OCI-LY7 (cell line): ENCODE data around the gene ZNF280D. TPM values are rescaled to one million over a fixed set of nuclear protein-coding genes. Genes with fewer than 3 reads are reported as not detected.

Experiments
- BruUV-seq: library from RNA; stranded (reverse); fragments of 400-500 nt; replicated peaks from 2 replicates; lab custom pipeline; 2021; lab: Mats Ljungman, UMichigan
- CTCF ChIA-PET: fragments of 300-600 bp; sonication (Branson Sonifier 250); formaldehyde crosslinking; loops from one replicate; lab custom pipeline; 2022; ENCODE audit warnings: antibody characterized with exemption; ENCODE audit not compliant: unreplicated experiment; lab: Charles Lee
- POLR2A ChIA-PET: fragments of 300-600 bp; sonication (Branson Sonifier 250); formaldehyde crosslinking; loops from one replicate; lab custom pipeline; 2022; ENCODE audit warnings: antibody characterized with exemption; lab: Charles Lee
- DNase-seq: peaks from one replicate; pipeline ENCODE4 v3.0.0-alpha.2; 2015; ENCODE audit warnings: low spot score
- H2AFZ ChIP-seq: fragments of 200-600 bp; sonication (generic), shearing (Covaris generic); 2 replicates; pipeline ENCODE4 v1.6.1; 2014; ENCODE audit warnings: mild to moderate bottlenecking, antibody characterized with exemption, low read length, moderate library complexity
- H3K27ac ChIP-seq: fragments of 200-600 bp; sonication (generic); 2 replicates; pipeline ENCODE4 v1.5.1; 2014; ENCODE audit warnings: mixed run types, low read depth, mild to moderate bottlenecking, moderate library complexity, low read length, inconsistent platforms; ENCODE audit not compliant: poor library complexity, severe bottlenecking
- H3K36me3 ChIP-seq: fragments of 200-600 bp; sonication (generic); 2 replicates; pipeline ENCODE4 v1.6.1; 2014; ENCODE audit warnings: mild to moderate bottlenecking, antibody characterized with exemption, low read length, moderate library complexity, mixed read lengths; ENCODE audit not compliant: insufficient read depth
- H3K4me1 ChIP-seq: fragments of 200-600 bp; sonication (generic); 2 replicates; pipeline ENCODE4 v1.5.1; 2014; ENCODE audit warnings: mild to moderate bottlenecking, low read length; ENCODE audit not compliant: insufficient read depth, poor library complexity, severe bottlenecking
- H3K4me2 ChIP-seq: fragments of 200-600 bp; sonication (generic); 2 replicates; pipeline ENCODE4 v1.6.1; 2014; ENCODE audit warnings: mild to moderate bottlenecking, low read length
- H3K4me3 ChIP-seq: fragments of 200-600 bp; sonication (generic); 2 replicates; pipeline ENCODE4 v1.5.1; 2014; ENCODE audit warnings: mild to moderate bottlenecking, low read depth, low read length; ENCODE audit not compliant: poor library complexity, severe bottlenecking
- H3K79me2 ChIP-seq: fragments of 200-600 bp; sonication (generic); 2 replicates; pipeline ENCODE4 v1.6.1; 2016; ENCODE audit warnings: low read depth, mild to moderate bottlenecking, low read length, moderate library complexity, mixed read lengths; ENCODE audit not compliant: insufficient read depth
- H3K9me2 ChIP-seq: fragments of 200-600 bp; sonication (generic); 2 replicates; pipeline ENCODE4 v1.6.1; 2016; ENCODE audit warnings: mild to moderate bottlenecking, low read length, mixed read lengths; ENCODE audit not compliant: insufficient read depth
- H3K9me3 ChIP-seq: fragments of 200-600 bp; sonication (generic); 2 replicates; pipeline ENCODE4 v1.6.1; 2014; ENCODE audit warnings: mild to moderate bottlenecking, mixed run types, low read length, mixed read lengths
- H4K20me1 ChIP-seq: fragments of 200-600 bp; sonication (generic); 2 replicates; pipeline ENCODE4 v1.6.1; 2014; ENCODE audit warnings: mild to moderate bottlenecking, antibody characterized with exemption, low read length, moderate library complexity, mixed read lengths; ENCODE audit not compliant: insufficient read depth
- CTCF ChIP-seq: fragments of 200-600 bp; sonication (generic); conservative IDR thresholded peaks from 2 replicates; pipeline ENCODE4 v1.5.1; 2014; ENCODE audit warnings: mild to moderate bottlenecking, antibody characterized with exemption, low read length, moderate library complexity, mixed read lengths
- EZH2phosphoT487 ChIP-seq: fragments of 200-600 bp; sonication (generic); IDR thresholded peaks from 2 replicates; pipeline ENCODE4 v1.6.1; 2018; ENCODE audit warnings: low read depth, borderline replicate concordance, mild to moderate bottlenecking, mixed run types, antibody characterized with exemption, low read length, moderate library complexity, mixed read lengths
- intact Hi-C: fragments of 100-400 bp; cut with micrococcal nuclease; formaldehyde crosslinking; loops from one replicate; pipeline ENCODE4 v1.10.0; 2022; ENCODE audit not compliant: unreplicated experiment
- total RNA-seq, 2 experiments: library from RNA; depleted of rRNA in 1 of 2; stranded (reverse); fragments of >200 nt in 1 of 2; shearing (Covaris generic) in 1 of 2; gene quantifications; 2 replicates each; pipeline ENCODE4 v1.2.3, GENCODE V29; 2014 to 2022

ZNF280D gene
- total RNA-seq, 2 experiments from 2014 or later: 10.7 to 23.4 TPM

- no peak overlapping the region for H3K4me3 ChIP-seq
- no peak for TF ChIP-seq CTCF
- intact Hi-C loops: no loop called here
- H3K9me2 ChIP-seq: no peaks in the 10 kb centered on the region
- H3K4me1 ChIP-seq: peaks cover 5% of the 10 kb centered on the region
- H3K4me2 ChIP-seq: no peak overlapping the region
- 0 out of 2 replicates have a peak overlapping the region, but pooled peaks have one; percentile 26 for H2AFZ ChIP-seq
- no peak overlapping the region for H3K27ac ChIP-seq
- no peaks in the 10 kb centered on the region for H3K79me2 ChIP-seq
- POLR2A ChIA-PET: interaction anchor here (0.7 to 0.9 kb wide), 2 partner anchors 11 to 135 kb away, joined by 3 to 5 read pairs; no protein-coding TSS in a partner anchor
- no peaks in the 10 kb centered on the region for H4K20me1 ChIP-seq
- CTCF ChIA-PET: no interaction called here
- BruUV-seq: no TSS peak
- DNase-seq: no peak
- H3K9me3 ChIP-seq: no peaks in the 10 kb centered on the region
- no peaks in the 10 kb centered on the region; the same call in 1 of the 2 replicates for H3K36me3 ChIP-seq
Observed at GRCh38 chr15:56679225-56679624, 54.1 kb downstream of the ZNF280D start.

GRCh38 chr15:56678571-56678970 is 54.7 kb downstream of the ZNF280D start:
- Histone ChIP-seq H3K79me2 (no peaks in the 10 kb centered on the region), H3K36me3 (no peaks in the 10 kb centered on the region; the same call in 1 of the 2 replicates), H3K4me2 (no peak overlapping the region), H4K20me1 (no peaks in the 10 kb centered on the region), H3K27ac (no peak overlapping the region), H3K9me2 (no peaks in the 10 kb centered on the region), H2AFZ (peak overlapping the region; percentile 17; the same call in 1 of the 2 replicates), H3K4me1 (peaks cover 5% of the 10 kb centered on the region), H3K9me3 (no peaks in the 10 kb centered on the region), H3K4me3 (no peak overlapping the region)
- intact Hi-C loops: no loop called here
- TF ChIP-seq EZH2phosphoT487 (no peak), CTCF (no peak)
- no peak for DNase-seq
- no TSS peak for BruUV-seq
- ChIA-PET CTCF (no interaction called here), POLR2A (interaction anchor here (0.9 to 1.8 kb wide), 2 partner anchors 10 to 189 kb away, joined by 4 to 5 read pairs; no protein-coding TSS in a partner anchor)

- H3K9me3 ChIP-seq: no peaks in the 10 kb centered on the region
- DNase-seq: no peak
- no peak overlapping the region for H2AFZ ChIP-seq
- H3K79me2 ChIP-seq: no peaks in the 10 kb centered on the region
- no peak overlapping the region for H3K4me2 ChIP-seq
- intact Hi-C loops: no loop called here
- H4K20me1 ChIP-seq: no peaks in the 10 kb centered on the region
- BruUV-seq: no TSS peak
- CTCF ChIA-PET: no interaction called here
- no peak overlapping the region for H3K4me3 ChIP-seq
- no peaks in the 10 kb centered on the region; the same call in 1 of the 2 replicates for H3K36me3 ChIP-seq
- H3K4me1 ChIP-seq: peaks cover 5% of the 10 kb centered on the region
- H3K27ac ChIP-seq: no peak overlapping the region
- no peaks in the 10 kb centered on the region for H3K9me2 ChIP-seq
- no peak for TF ChIP-seq EZH2phosphoT487
- POLR2A ChIA-PET: interaction anchor here (0.7 to 1.8 kb wide), 5 partner anchors 9 to 188 kb away, joined by 3 to 8 read pairs (median 4); no protein-coding TSS in a partner anchor
Observed at GRCh38 chr15:56677271-56677670, 56.0 kb downstream of the ZNF280D start.
